Measurements from ENCODE around the gene NLRP1. TPM values are rescaled to one million over a fixed set of nuclear protein-coding genes. Genes with fewer than 3 reads are reported as not detected.

Gene NLRP1
- total and polyA plus RNA-seq, 4 donors, result 116 to 432 (median 250) TPM

DNA sequence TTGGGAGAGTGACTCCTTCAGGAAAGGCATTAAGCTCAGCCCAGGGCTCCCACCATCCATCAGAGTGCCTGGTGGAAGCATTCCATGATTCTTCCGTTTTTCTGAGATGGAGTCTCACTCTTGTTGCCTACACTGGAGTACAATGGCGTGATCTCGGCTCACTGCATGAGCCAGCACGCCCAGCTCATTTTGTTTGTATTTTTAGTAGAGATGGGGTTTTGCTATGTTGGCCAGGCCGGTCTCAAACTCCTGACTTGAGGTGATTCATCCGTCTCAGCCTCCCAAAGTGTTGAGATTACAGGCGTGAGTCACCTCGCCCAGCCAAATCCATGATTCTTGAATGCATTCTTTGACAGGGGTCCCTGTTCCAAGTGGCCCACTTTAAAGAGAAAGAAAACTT is 74.8 kb downstream of the NLRP1 start:
- no peak for DNase-seq (ENCODE audit: low read depth in 4 of 6, low spot score in 6 of 6)
- H3K36me3 ChIP-seq (ENCODE audit: control insufficient read depth, insufficient read depth, low read length), result no peaks in the 10 kb centered on the region
- WGBS (ENCODE audit: insufficient coverage), result 95% methylated on average over 4 of the region's 8 CpGs
- no peak overlapping the region for H3K27ac ChIP-seq (ENCODE audit: low read depth, low read length)
- H3K27me3 ChIP-seq (ENCODE audit: control insufficient read depth, insufficient read depth, low read length), result no peaks in the 10 kb centered on the region
- peaks cover 17% of the 10 kb centered on the region for H3K4me1 ChIP-seq (ENCODE audit: control insufficient read depth, insufficient read depth, low read length)
- no peak overlapping the region for H3K4me3 ChIP-seq (ENCODE audit: low read depth, low read length)
- no peaks in the 10 kb centered on the region for H3K9me3 ChIP-seq (ENCODE audit: control insufficient read depth, insufficient read depth, low read length)

DNA sequence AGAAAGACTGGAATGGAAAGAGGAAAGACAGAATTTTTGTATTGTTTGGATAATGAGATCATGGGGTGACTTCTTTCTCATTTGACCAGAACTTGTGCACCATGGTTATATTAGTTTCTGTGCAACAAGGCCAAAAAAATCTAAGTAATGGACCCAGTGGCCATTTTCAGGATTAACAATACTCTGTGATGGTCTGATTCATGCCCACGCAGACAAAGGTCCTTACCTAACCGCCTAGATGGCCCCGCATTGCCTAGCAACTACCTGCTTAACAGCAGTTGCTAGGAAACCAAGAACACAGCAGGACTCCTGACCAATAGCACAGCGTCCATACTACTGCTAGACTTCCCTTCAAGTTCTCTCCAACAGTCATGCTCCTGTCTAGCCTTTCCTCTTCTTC is 75.5 kb downstream of the NLRP1 start:
- H3K27me3 ChIP-seq (ENCODE audit: control insufficient read depth, insufficient read depth, low read length), result no peaks in the 10 kb centered on the region
- no peak overlapping the region for H3K4me3 ChIP-seq (ENCODE audit: low read depth, low read length)
- peak in 3 of 6 donors; percentile 51 to 93 (median 58) for DNase-seq (ENCODE audit: low read depth in 4 of 6, low spot score in 6 of 6)
- H3K36me3 ChIP-seq (ENCODE audit: control insufficient read depth, insufficient read depth, low read length), result no peaks in the 10 kb centered on the region
- no peak overlapping the region for H3K27ac ChIP-seq (ENCODE audit: low read depth, low read length)
- H3K9me3 ChIP-seq (ENCODE audit: control insufficient read depth, insufficient read depth, low read length), result no peaks in the 10 kb centered on the region
- 11% methylated on average over 4 of the region's 4 CpGs for WGBS (ENCODE audit: insufficient coverage)
- H3K4me1 ChIP-seq (ENCODE audit: control insufficient read depth, insufficient read depth, low read length), result peaks cover 23% of the 10 kb centered on the region

DNA sequence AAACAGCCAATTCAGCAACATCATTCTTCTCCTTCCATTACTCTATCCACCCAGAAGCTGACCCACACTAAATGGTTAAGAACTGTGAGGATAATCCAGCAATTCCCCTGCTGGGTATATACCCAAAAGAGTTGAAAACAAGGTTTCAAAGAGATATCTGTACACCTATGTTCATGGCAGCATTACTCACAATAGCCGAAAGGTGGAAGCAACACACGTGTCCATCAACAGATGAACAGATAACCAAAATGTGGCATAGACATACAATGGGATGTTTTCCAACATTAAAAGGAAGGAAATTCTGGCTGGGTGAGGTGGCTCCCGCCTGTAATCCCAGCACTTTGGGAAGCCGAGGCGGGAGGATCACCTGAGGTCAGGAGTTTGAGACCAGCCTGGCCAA is 78.0 kb downstream of the NLRP1 start:
- DNase-seq (ENCODE audit: low read depth in 4 of 6, low spot score in 6 of 6), result no peak
- H3K4me3 ChIP-seq (ENCODE audit: low read depth, low read length), result no peak overlapping the region
- peaks cover 33% of the 10 kb centered on the region for H3K4me1 ChIP-seq (ENCODE audit: control insufficient read depth, insufficient read depth, low read length)
- H3K27ac ChIP-seq (ENCODE audit: low read depth, low read length), result no peak overlapping the region
- 100% methylated on average over 1 of the region's 5 CpGs for WGBS (ENCODE audit: insufficient coverage)
- H3K27me3 ChIP-seq (ENCODE audit: control insufficient read depth, insufficient read depth, low read length), result no peaks in the 10 kb centered on the region
- no peaks in the 10 kb centered on the region for H3K9me3 ChIP-seq (ENCODE audit: control insufficient read depth, insufficient read depth, low read length)
- H3K36me3 ChIP-seq (ENCODE audit: control insufficient read depth, insufficient read depth, low read length), result no peaks in the 10 kb centered on the region

DNA sequence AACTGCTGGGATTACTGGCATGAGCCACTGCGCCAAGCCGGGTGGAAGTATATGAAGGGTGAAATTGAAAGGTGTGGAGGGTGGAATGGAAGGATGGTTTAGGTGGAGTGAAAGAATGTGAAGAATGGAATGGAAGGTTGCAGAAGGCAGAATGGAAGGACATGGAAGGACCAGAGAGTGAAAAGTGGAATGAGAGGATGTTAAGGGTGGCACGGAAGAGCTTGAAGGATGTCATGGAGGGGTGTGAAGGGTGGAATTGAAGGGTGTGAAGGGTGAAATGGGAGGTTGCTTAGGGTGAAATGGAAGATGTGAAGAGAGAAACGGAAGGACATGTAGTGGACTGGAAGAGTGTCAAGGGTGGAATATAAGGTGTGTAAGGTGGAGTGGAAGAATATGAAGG is 81.8 kb downstream of the NLRP1 start:
- Histone ChIP-seq H3K4me1 (ENCODE audit: control insufficient read depth, insufficient read depth, low read length) (peaks cover 39% of the 10 kb centered on the region), H3K27me3 (ENCODE audit: control insufficient read depth, insufficient read depth, low read length) (no peaks in the 10 kb centered on the region), H3K4me3 (ENCODE audit: low read depth, low read length) (no peak overlapping the region), H3K36me3 (ENCODE audit: control insufficient read depth, insufficient read depth, low read length) (peaks cover 12% of the 10 kb centered on the region), H3K9me3 (ENCODE audit: control insufficient read depth, insufficient read depth, low read length) (no peaks in the 10 kb centered on the region), H3K27ac (ENCODE audit: low read depth, low read length) (no peak overlapping the region)
- DNase-seq (ENCODE audit: low read depth in 4 of 6, low spot score in 6 of 6), result no peak
- WGBS (ENCODE audit: insufficient coverage), result 100% methylated on average over 4 of the region's 4 CpGs

DNA sequence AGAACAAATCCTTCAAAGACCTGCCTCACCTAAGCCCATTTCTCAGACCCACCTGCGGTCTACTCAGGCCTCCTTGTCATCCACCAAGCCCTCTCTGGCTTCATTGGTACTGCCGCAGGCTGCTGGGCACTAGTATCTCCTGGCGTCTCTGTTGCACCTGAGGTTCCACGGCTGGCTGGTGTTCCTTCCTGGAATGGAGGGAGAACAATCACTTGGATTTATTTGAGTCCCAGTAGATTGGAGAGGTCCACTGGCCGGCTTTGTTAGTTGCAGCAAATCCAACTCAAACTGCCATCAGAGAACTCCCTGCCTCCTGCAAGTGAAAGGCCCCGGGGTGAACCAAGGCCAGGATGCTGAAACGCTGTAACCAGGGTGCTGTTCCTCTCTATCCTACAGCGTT is 82.6 kb downstream of the NLRP1 start:
- Histone ChIP-seq H3K4me1 (ENCODE audit: control insufficient read depth, insufficient read depth, low read length) (peaks cover 39% of the 10 kb centered on the region), H3K27me3 (ENCODE audit: control insufficient read depth, insufficient read depth, low read length) (no peaks in the 10 kb centered on the region), H3K4me3 (ENCODE audit: low read depth, low read length) (no peak overlapping the region), H3K27ac (ENCODE audit: low read depth, low read length) (peak overlapping the region; percentile 81), H3K36me3 (ENCODE audit: control insufficient read depth, insufficient read depth, low read length) (peaks cover 12% of the 10 kb centered on the region), H3K9me3 (ENCODE audit: control insufficient read depth, insufficient read depth, low read length) (no peaks in the 10 kb centered on the region)
- WGBS (ENCODE audit: insufficient coverage), result 62% methylated on average over 2 of the region's 8 CpGs
- DNase-seq (ENCODE audit: low read depth in 4 of 6, low spot score in 6 of 6), result no peak

DNA sequence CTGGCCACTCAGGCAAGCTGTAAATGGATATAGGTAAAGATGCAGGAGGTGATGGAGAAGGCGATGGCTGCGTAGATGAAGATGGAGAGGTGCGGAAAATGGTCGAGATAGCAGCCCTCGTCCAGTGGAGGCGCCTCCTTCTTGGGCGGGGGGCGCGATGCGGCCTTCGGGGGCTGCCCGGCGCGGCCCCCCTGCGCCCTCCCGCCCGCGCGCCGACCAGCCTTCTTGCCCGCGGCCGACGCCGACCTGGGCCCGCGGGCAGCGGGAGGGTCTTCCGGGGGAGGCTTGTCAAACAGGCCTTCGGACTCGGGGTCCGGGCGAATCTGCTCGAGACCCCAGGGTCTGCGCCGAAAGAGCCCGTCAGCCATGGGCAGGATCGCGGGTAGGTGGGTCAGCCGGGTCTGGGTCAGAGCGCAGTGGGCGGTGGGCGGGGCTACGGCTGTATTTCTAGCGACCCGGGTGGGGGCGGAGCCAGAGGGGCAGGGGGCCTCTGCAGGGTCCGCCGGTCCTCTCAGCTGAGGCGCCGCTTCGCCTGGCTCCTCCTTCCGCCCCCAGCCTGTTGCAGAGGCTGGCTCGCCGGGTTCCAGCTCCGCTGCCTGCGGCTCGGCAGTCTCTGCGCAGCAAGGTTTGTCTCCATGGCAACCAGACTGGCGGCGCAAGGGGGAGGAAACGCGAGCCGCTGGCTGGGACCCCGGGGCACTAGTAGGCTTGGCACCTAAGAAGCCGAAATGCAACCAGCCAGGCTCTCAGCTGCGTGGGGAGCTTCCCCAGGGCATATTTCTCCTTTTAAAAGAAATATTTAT is 83.5 kb downstream of the NLRP1 start:
- DNase-seq (ENCODE audit: low read depth in 4 of 6, low spot score in 6 of 6), result peak; percentile 80 to 99 (median 91)
- Histone ChIP-seq H3K36me3 (ENCODE audit: control insufficient read depth, insufficient read depth, low read length) (peaks cover 12% of the 10 kb centered on the region), H3K9me3 (ENCODE audit: control insufficient read depth, insufficient read depth, low read length) (no peaks in the 10 kb centered on the region), H3K4me3 (ENCODE audit: low read depth, low read length) (peak overlapping the region; percentile 86), H3K4me1 (ENCODE audit: control insufficient read depth, insufficient read depth, low read length) (peaks cover 39% of the 10 kb centered on the region), H3K27me3 (ENCODE audit: control insufficient read depth, insufficient read depth, low read length) (no peaks in the 10 kb centered on the region), H3K27ac (ENCODE audit: low read depth, low read length) (peak overlapping the region; percentile 81)
- WGBS (ENCODE audit: insufficient coverage), result under 1% methylated on average over 66 of the region's 67 CpGs

DNA sequence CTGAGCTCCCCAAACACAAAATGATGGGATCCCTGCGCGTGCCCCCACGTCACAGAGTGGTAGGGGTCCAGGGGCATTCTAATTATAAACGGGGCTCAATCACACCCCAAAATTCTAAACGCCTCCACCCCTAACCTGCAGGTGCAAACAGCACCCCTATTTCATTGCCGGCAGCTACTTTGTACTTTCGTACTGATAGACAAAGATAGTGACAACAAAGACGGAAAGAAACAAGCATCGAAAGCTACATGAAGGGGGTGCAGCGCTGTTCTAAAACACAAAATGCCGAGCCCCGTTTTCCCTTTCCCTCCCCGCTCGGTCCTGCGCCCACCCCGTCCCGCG is 84.1 kb downstream of the NLRP1 start:
- Histone ChIP-seq H3K4me3 (ENCODE audit: low read depth, low read length) (peak overlapping the region; percentile 86), H3K4me1 (ENCODE audit: control insufficient read depth, insufficient read depth, low read length) (peaks cover 36% of the 10 kb centered on the region), H3K36me3 (ENCODE audit: control insufficient read depth, insufficient read depth, low read length) (peaks cover 14% of the 10 kb centered on the region), H3K27ac (ENCODE audit: low read depth, low read length) (peak overlapping the region; percentile 81), H3K9me3 (ENCODE audit: control insufficient read depth, insufficient read depth, low read length) (no peaks in the 10 kb centered on the region), H3K27me3 (ENCODE audit: control insufficient read depth, insufficient read depth, low read length) (no peaks in the 10 kb centered on the region)
- DNase-seq (ENCODE audit: low read depth in 4 of 6, low spot score in 6 of 6), result no peak
- WGBS (ENCODE audit: insufficient coverage), result 0% methylated on average over 8 of the region's 18 CpGs

DNA sequence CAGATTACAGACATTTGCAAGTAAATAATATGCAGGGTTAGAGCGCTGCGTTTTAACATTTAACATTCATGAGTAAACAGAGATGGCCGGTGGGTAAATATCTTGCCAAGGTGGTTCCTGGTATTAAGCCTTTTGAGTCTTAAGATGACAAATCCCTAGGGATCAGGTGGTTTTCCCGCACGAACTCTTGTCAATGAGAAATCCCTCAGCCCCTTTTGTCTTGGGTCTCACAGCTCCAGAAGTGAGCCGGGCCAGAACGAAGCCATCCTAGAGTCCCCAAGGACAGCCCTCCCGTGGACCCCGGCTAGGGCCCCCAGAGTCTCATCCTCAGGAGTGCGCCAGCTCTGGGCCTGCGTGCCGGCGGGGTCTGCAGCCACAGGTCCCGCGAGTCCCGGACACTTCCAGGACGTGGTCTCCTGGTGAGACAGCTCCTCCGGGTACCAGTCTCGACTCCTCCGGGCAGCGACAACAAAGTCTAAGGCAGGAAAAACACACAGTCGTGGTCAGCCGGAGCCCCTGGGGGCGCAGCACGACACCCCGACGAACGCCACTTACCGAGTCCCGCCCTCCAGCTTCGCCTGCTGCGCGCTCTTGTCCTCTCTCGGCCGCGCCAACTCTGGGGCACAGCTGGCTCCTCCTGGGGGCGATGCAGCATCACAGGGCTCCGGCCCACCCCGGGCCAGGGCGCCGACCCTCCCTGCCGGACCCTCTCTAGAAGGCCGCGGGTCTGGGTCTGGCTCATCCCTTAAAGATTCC is 84.7 kb downstream of the NLRP1 start:
- H3K36me3 ChIP-seq (ENCODE audit: control insufficient read depth, insufficient read depth, low read length), result peaks cover 15% of the 10 kb centered on the region
- DNase-seq (ENCODE audit: low read depth in 4 of 6, low spot score in 6 of 6), result peak in 2 of 6 donors; percentile 67 to 71
- 1% methylated on average over 42 of the region's 44 CpGs for WGBS (ENCODE audit: insufficient coverage)
- H3K9me3 ChIP-seq (ENCODE audit: control insufficient read depth, insufficient read depth, low read length), result no peaks in the 10 kb centered on the region
- peaks cover 30% of the 10 kb centered on the region for H3K4me1 ChIP-seq (ENCODE audit: control insufficient read depth, insufficient read depth, low read length)
- peak overlapping the region; percentile 81 for H3K27ac ChIP-seq (ENCODE audit: low read depth, low read length)
- H3K4me3 ChIP-seq (ENCODE audit: low read depth, low read length), result peak overlapping the region; percentile 86
- H3K27me3 ChIP-seq (ENCODE audit: control insufficient read depth, insufficient read depth, low read length), result no peaks in the 10 kb centered on the region

DNA sequence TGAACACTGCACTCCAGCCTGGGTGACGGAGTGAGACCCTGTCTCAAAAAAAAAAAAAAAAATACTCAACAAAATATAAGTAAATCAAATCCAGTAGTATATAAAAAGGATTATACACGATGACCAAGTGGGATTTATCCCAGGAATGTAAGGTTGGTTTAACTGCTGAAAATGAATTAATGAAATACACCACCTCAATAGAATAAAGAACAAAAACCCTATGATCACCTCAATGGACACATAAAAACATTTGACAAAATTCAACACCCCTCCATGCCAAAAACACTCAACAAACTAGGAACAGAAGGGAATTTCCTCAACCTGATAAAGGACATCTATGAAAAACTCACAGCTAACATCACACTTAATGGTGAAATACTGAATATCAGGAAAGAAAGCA is 91.3 kb downstream of the NLRP1 start:
- Histone ChIP-seq H3K27me3 (ENCODE audit: control insufficient read depth, insufficient read depth, low read length) (no peaks in the 10 kb centered on the region), H3K36me3 (ENCODE audit: control insufficient read depth, insufficient read depth, low read length) (peaks cover 14% of the 10 kb centered on the region), H3K4me1 (ENCODE audit: control insufficient read depth, insufficient read depth, low read length) (no peaks in the 10 kb centered on the region), H3K4me3 (ENCODE audit: low read depth, low read length) (no peak overlapping the region), H3K9me3 (ENCODE audit: control insufficient read depth, insufficient read depth, low read length) (no peaks in the 10 kb centered on the region), H3K27ac (ENCODE audit: low read depth, low read length) (no peak overlapping the region)
- no CpG with 5 or more reads among the region's 2 CpGs for WGBS (ENCODE audit: insufficient coverage)
- no peak for DNase-seq (ENCODE audit: low read depth in 4 of 6, low spot score in 6 of 6)

DNA sequence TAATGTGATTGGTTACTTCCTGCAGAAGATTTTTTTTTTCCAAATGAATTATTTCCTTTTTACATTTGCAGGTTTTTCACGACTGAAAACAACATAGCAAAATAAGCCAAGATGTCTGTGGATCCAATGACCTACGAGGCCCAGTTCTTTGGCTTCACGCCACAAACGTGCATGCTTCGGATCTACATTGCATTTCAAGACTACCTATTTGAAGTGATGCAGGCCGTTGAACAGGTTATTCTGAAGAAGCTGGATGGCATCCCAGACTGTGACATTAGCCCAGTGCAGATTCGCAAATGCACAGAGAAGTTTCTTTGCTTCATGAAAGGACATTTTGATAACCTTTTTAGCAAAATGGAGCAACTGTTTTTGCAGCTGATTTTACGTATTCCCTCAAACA is 95.6 kb downstream of the NLRP1 start:
- 78% methylated on average over 7 of the region's 8 CpGs for WGBS (ENCODE audit: insufficient coverage)

More for the DNA sequence above, 95.6 kb downstream of the NLRP1 start:
- no peaks in the 10 kb centered on the region for H3K9me3 ChIP-seq (ENCODE audit: control insufficient read depth, insufficient read depth, low read length)
- no peak for DNase-seq (ENCODE audit: low read depth in 4 of 6, low spot score in 6 of 6)
- H3K4me1 ChIP-seq (ENCODE audit: control insufficient read depth, insufficient read depth, low read length), result peaks cover 18% of the 10 kb centered on the region
- no peak overlapping the region for H3K4me3 ChIP-seq (ENCODE audit: low read depth, low read length)
- H3K27me3 ChIP-seq (ENCODE audit: control insufficient read depth, insufficient read depth, low read length), result no peaks in the 10 kb centered on the region
- peaks cover 16% of the 10 kb centered on the region for H3K36me3 ChIP-seq (ENCODE audit: control insufficient read depth, insufficient read depth, low read length)
- H3K27ac ChIP-seq (ENCODE audit: low read depth, low read length), result no peak overlapping the region

Measured in spinal cord (tissue), 10 donors.